SK-N-MC (cell line): Measurements from ENCODE around the gene SLC39A11.

Source experiments
- DNase-seq: peaks from one replicate; pipeline ENCODE4 v3.0.0-alpha.2; 2011; ENCODE audit warnings: low read depth, low spot score
- H3K27ac ChIP-seq: fragments of 200-600 bp; sonication (generic); 2 replicates; pipeline ENCODE4 v1.5.1; 2016; ENCODE audit warnings: mixed run types
- H3K36me3 ChIP-seq: fragments of 200-600 bp; sonication (generic); 2 replicates; pipeline ENCODE4 v1.6.1; 2017; ENCODE audit warnings: antibody characterized with exemption, low read length, mixed read lengths; ENCODE audit not compliant: insufficient read depth
- H3K4me3 ChIP-seq: fragments of 200-600 bp; sonication (generic); 2 replicates; pipeline ENCODE4 v1.5.1; 2016
- H3K9ac ChIP-seq: fragments of 200-600 bp; sonication (generic); 2 replicates; pipeline ENCODE4 v1.8.0; 2017; ENCODE audit warnings: mixed run types, mixed read lengths; ENCODE audit not compliant: insufficient read length
- H3K9me3 ChIP-seq: fragments of 200-600 bp; sonication (generic); 2 replicates; pipeline ENCODE4 v1.6.1; 2017; ENCODE audit warnings: low read depth, mild to moderate bottlenecking, antibody characterized with exemption, low read length, moderate library complexity, mixed read lengths
- EZH2 ChIP-seq: fragments of 200-600 bp; sonication (generic); IDR thresholded peaks from one replicate; pipeline ENCODE4 v1.6.1; 2017; ENCODE audit warnings: antibody characterized with exemption
- FOXP2 ChIP-seq: optimal IDR thresholded peaks from 2 replicates; pipeline ENCODE3; 2011; ENCODE audit warnings: mild to moderate bottlenecking, moderate library complexity; ENCODE audit not compliant: insufficient read depth; ENCODE audit errors: extremely low read length, control extremely low read depth
- POLR2AphosphoS5 ChIP-seq: IDR thresholded peaks from 2 replicates; pipeline ENCODE4 v1.6.1; 2012; ENCODE audit warnings: mild to moderate bottlenecking, low read depth, low read length, borderline replicate concordance

SLC39A11 gene

GRCh38 chr17:72659811-72660210, 432.7 kb downstream of the SLC39A11 start:
- Histone ChIP-seq H3K4me3 (no peak overlapping the region), H3K36me3 (no peaks in the 10 kb centered on the region), H3K27ac (no peak overlapping the region), H3K9me3 (no peaks in the 10 kb centered on the region), H3K9ac (no peak overlapping the region)
- TF ChIP-seq FOXP2, result no peak
- no peak for TF ChIP-seq POLR2AphosphoS5
- TF ChIP-seq EZH2, result no peak
- no peak for DNase-seq

GRCh38 chr17:72658675-72659074, 433.8 kb downstream of the SLC39A11 start:
- no peaks in the 10 kb centered on the region for H3K9me3 ChIP-seq
- DNase-seq, result no peak
- H3K9ac ChIP-seq, result no peak overlapping the region
- H3K4me3 ChIP-seq, result no peak overlapping the region
- TF ChIP-seq EZH2 (no peak), POLR2AphosphoS5 (no peak), FOXP2 (no peak)
- H3K36me3 ChIP-seq, result no peaks in the 10 kb centered on the region
- no peak overlapping the region for H3K27ac ChIP-seq

- Histone ChIP-seq H3K9ac (no peak overlapping the region), H3K9me3 (no peaks in the 10 kb centered on the region), H3K4me3 (no peak overlapping the region), H3K36me3 (no peaks in the 10 kb centered on the region), H3K27ac (no peak overlapping the region)
- no peak for DNase-seq
- TF ChIP-seq EZH2 (no peak), POLR2AphosphoS5 (no peak), FOXP2 (no peak)
Measured at GRCh38 chr17:72657467-72658317, 434.8 kb downstream of the SLC39A11 start.

- DNase-seq, result no peak
- TF ChIP-seq EZH2 (no peak), POLR2AphosphoS5 (no peak), FOXP2 (no peak)
Measured at GRCh38 chr17:72656130-72656763, 436.2 kb downstream of the SLC39A11 start.

GRCh38 chr17:72654706-72655105, 437.8 kb downstream of the SLC39A11 start:
- no peak for DNase-seq
- Histone ChIP-seq H3K27ac (no peak overlapping the region), H3K9me3 (no peaks in the 10 kb centered on the region), H3K9ac (no peak overlapping the region), H3K36me3 (no peaks in the 10 kb centered on the region), H3K4me3 (no peak overlapping the region)
- TF ChIP-seq POLR2AphosphoS5, result no peak

More at GRCh38 chr17:72656130-72656763, 436.2 kb downstream of the SLC39A11 start:
- no peaks in the 10 kb centered on the region for H3K36me3 ChIP-seq
- H3K9ac ChIP-seq, result no peak overlapping the region
- H3K9me3 ChIP-seq, result no peaks in the 10 kb centered on the region
- no peak overlapping the region for H3K4me3 ChIP-seq
- H3K27ac ChIP-seq, result no peak overlapping the region

GRCh38 chr17:72651988-72652387, 440.5 kb downstream of the SLC39A11 start:
- H3K36me3 ChIP-seq, result no peaks in the 10 kb centered on the region
- H3K9me3 ChIP-seq, result no peaks in the 10 kb centered on the region
- H3K4me3 ChIP-seq, result no peak overlapping the region
- H3K9ac ChIP-seq, result no peak overlapping the region
- TF ChIP-seq POLR2AphosphoS5, result no peak
- no peak for TF ChIP-seq EZH2
- TF ChIP-seq FOXP2, result no peak
- DNase-seq, result no peak
- no peak overlapping the region for H3K27ac ChIP-seq

- H3K9me3 ChIP-seq, result no peaks in the 10 kb centered on the region
- no peak overlapping the region for H3K4me3 ChIP-seq
- no peak overlapping the region for H3K27ac ChIP-seq
- H3K36me3 ChIP-seq, result no peaks in the 10 kb centered on the region
- TF ChIP-seq POLR2AphosphoS5, result no peak
- DNase-seq, result no peak
- H3K9ac ChIP-seq, result no peak overlapping the region
Measured at GRCh38 chr17:72648702-72649101, 443.8 kb downstream of the SLC39A11 start.

- Histone ChIP-seq H3K4me3 (no peak overlapping the region), H3K9ac (no peak overlapping the region), H3K9me3 (no peaks in the 10 kb centered on the region), H3K36me3 (no peaks in the 10 kb centered on the region), H3K27ac (no peak overlapping the region)
- no peak for DNase-seq
- no peak for TF ChIP-seq POLR2AphosphoS5
- TF ChIP-seq EZH2, result no peak
- no peak for TF ChIP-seq FOXP2
Measured at GRCh38 chr17:72646176-72646575, 446.3 kb downstream of the SLC39A11 start.
